CMK (cell line): ENCODE data around the gene GRK3.

Experiments
- DNase-seq: peaks from one replicate; pipeline ENCODE4 v3.0.0-alpha.2; 2010; ENCODE audit warnings: low read depth

The GRK3 gene

GRCh38 chr22:25626624-25626990 is 62.1 kb downstream of the GRK3 start:
- no peak for DNase-seq

GRCh38 chr22:25627271-25627852 is 62.9 kb downstream of the GRK3 start:
- peak; percentile 11 for DNase-seq

GRCh38 chr22:25628494-25628893 is 64.0 kb downstream of the GRK3 start:
- DNase-seq, result no peak

- DNase-seq, result no peak
Observed at GRCh38 chr22:25629613-25630012, 65.1 kb downstream of the GRK3 start.

GRCh38 chr22:25630447-25630846 is 66.0 kb downstream of the GRK3 start:
- DNase-seq, result no peak

- no peak for DNase-seq
Observed at GRCh38 chr22:25636323-25636722, 71.8 kb downstream of the GRK3 start.

GRCh38 chr22:25637032-25637431 is 72.6 kb downstream of the GRK3 start:
- DNase-seq, result no peak

- no peak for DNase-seq
Observed at GRCh38 chr22:25637672-25638071, 73.2 kb downstream of the GRK3 start.

GRCh38 chr22:25638638-25639037 is 74.2 kb downstream of the GRK3 start:
- no peak for DNase-seq

GRCh38 chr22:25641650-25642049 is 77.2 kb downstream of the GRK3 start:
- DNase-seq, result no peak

GRCh38 chr22:25643232-25644000 is 78.9 kb downstream of the GRK3 start:
- DNase-seq, result no peak

- DNase-seq, result no peak
Observed at GRCh38 chr22:25644122-25644521, 79.6 kb downstream of the GRK3 start.

- no peak for DNase-seq
Observed at GRCh38 chr22:25645266-25645665, 80.8 kb downstream of the GRK3 start.

GRCh38 chr22:25645964-25646363 is 81.5 kb downstream of the GRK3 start:
- DNase-seq, result no peak

GRCh38 chr22:25650833-25651232 is 86.4 kb downstream of the GRK3 start:
- DNase-seq, result no peak

- no peak for DNase-seq
Observed at GRCh38 chr22:25651332-25652085, 87.0 kb downstream of the GRK3 start.

GRCh38 chr22:25654676-25655075 is 90.2 kb downstream of the GRK3 start:
- no peak for DNase-seq

- DNase-seq, result no peak
Observed at GRCh38 chr22:25655371-25655935, 91.0 kb downstream of the GRK3 start.

GRCh38 chr22:25656724-25657123 is 92.2 kb downstream of the GRK3 start:
- no peak for DNase-seq

GRCh38 chr22:25658633-25659032 is 94.2 kb downstream of the GRK3 start:
- DNase-seq, result no peak

GRCh38 chr22:25659413-25659812 is 94.9 kb downstream of the GRK3 start:
- no peak for DNase-seq

GRCh38 chr22:25660336-25660735 is 95.9 kb downstream of the GRK3 start:
- DNase-seq, result no peak

GRCh38 chr22:25661073-25661472 is 96.6 kb downstream of the GRK3 start:
- no peak for DNase-seq
